ENCODE data around the gene ARHGAP6.

GRCh38 chrX:11257290-11257689, 408.4 kb downstream of the ARHGAP6 start:
- TF ChIP-seq CTCF (IDR thresholded peaks at IDR 0.05) (no peak), POLR2A (IDR thresholded peaks at IDR 0.05) (no peak)

Measured in lower leg skin (tissue), 3 donors.